ENCODE results near the gene C11orf58.

Gene C11orf58

DNA sequence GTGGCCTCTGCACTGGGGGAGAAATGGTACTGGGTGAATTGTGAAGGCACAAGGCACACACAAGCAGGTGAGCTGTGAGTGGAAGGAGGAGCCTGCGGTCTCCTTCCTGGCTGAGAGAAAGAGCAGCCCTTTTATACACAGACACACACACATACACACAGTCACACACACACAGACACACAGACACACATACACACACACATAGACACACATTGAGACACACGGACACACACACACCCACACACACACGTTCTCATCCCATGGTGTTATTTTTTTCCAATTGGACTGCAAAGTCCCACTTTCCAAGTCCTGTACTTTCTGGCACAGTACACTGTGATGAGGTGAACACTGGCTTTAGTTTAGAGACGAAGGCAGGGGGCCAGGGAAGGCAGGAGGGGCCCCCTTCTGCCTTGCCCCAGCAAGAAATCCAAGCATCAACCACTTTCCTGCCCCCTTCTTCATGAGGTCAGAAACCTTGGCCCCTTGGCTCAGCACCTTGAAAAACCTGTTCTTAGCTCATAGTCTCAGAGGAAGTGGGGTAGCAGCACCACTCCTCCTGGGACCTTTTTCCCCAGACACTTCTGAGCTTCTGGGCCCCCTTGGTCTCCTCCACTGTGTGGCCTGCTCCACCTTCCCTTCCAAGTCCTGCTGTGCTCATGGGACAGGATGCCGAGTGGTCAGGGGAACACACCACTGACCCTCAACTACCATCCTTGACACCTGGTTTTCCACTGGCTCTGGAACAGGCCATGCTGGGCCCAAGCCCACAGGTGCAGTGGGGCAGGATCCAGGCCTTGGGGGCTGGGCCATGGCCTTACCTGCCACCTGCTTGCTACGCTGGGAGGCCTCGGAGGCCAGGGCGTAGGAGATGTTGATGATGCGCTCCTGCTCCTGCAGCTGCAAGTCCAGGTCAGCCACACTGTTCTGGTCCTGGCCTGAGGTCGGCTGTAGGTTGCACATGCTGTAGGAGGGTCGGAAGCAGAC lies 43.8 kb downstream of the C11orf58 start:
- H2AFZ ChIP-seq, result no peak overlapping the region
- no peaks in the 10 kb centered on the region for H3K36me3 ChIP-seq (ENCODE audit: control insufficient read depth, insufficient read depth, low read length)
- no peaks in the 10 kb centered on the region for H3K9me3 ChIP-seq (ENCODE audit: control insufficient read depth, low read length)
- no peaks in the 10 kb centered on the region for H3K27me3 ChIP-seq (ENCODE audit: control insufficient read depth, insufficient read depth, low read length)
- H3K9ac ChIP-seq, result no peak overlapping the region
- H3K79me2 ChIP-seq, result no peaks in the 10 kb centered on the region
- H3K4me1 ChIP-seq, result no peaks in the 10 kb centered on the region
- no peak overlapping the region for H3K4me3 ChIP-seq (ENCODE audit: low read depth, low read length)
- TF ChIP-seq, protein P1, sequence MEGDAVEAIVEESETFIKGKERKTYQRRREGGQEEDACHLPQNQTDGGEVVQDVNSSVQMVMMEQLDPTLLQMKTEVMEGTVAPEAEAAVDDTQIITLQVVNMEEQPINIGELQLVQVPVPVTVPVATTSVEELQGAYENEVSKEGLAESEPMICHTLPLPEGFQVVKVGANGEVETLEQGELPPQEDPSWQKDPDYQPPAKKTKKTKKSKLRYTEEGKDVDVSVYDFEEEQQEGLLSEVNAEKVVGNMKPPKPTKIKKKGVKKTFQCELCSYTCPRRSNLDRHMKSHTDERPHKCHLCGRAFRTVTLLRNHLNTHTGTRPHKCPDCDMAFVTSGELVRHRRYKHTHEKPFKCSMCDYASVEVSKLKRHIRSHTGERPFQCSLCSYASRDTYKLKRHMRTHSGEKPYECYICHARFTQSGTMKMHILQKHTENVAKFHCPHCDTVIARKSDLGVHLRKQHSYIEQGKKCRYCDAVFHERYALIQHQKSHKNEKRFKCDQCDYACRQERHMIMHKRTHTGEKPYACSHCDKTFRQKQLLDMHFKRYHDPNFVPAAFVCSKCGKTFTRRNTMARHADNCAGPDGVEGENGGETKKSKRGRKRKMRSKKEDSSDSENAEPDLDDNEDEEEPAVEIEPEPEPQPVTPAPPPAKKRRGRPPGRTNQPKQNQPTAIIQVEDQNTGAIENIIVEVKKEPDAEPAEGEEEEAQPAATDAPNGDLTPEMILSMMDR (IDR thresholded peaks at IDR 0.05), result no peak
- H3K4me2 ChIP-seq (ENCODE audit: low read length), result no peak overlapping the region
- no peak overlapping the region for H3K27ac ChIP-seq

DNA sequence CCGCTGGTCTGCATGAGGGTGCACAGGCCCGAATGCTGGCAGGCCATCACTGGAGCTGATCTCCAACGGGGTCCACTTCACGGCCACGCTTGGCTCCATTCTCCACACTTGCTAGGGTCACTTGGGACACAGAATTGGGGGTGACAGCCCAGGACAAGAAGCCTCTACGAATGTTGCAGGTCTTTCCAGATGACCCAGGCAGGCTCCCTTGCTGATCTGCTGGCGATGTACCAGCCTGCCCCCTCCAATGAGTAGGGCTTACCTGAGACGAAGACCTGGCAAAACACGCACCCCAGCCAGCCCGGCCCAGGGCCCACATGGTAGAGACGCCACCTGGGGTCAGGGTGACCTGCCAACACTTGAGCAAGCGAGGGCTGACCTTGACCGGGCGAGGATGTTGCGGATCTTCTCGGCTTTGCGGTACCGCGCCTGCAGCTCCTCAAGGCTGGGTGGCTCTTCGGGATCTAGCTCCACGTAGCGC lies 44.9 kb downstream of the C11orf58 start:
- no peaks in the 10 kb centered on the region for H3K79me2 ChIP-seq
- no peak overlapping the region for H3K27ac ChIP-seq
- H3K4me2 ChIP-seq (ENCODE audit: low read length), result no peak overlapping the region
- no peaks in the 10 kb centered on the region for H3K27me3 ChIP-seq (ENCODE audit: control insufficient read depth, insufficient read depth, low read length)
- H3K9ac ChIP-seq, result no peak overlapping the region
- TF ChIP-seq, protein P1 (IDR thresholded peaks at IDR 0.05), result no peak
- H3K9me3 ChIP-seq (ENCODE audit: control insufficient read depth, low read length), result no peaks in the 10 kb centered on the region
- H3K4me3 ChIP-seq (ENCODE audit: low read depth, low read length), result no peak overlapping the region
- H2AFZ ChIP-seq, result no peak overlapping the region
- H3K36me3 ChIP-seq (ENCODE audit: control insufficient read depth, insufficient read depth, low read length), result no peaks in the 10 kb centered on the region
- H3K4me1 ChIP-seq, result no peaks in the 10 kb centered on the region

DNA sequence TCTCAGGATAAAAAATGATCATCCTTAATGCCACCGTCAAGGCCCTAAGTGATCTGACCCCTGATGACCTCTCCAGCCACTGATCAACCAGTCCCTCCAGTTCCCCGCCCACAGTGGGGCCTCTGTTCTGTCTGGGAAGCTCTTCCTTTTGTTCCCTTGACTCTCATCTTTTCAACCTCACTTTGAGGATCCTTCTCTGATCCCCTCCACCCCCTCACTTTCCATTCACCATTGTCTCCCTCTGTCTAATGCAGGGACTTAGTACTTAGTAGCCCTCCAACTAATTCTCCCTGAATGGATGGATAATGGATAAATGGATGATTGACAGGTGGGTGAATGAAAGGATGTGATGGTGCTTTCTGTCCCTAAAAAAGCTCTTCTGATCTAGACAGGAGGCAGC lies 45.6 kb downstream of the C11orf58 start:
- Histone ChIP-seq H3K9me3 (ENCODE audit: control insufficient read depth, low read length) (no peaks in the 10 kb centered on the region), H3K36me3 (ENCODE audit: control insufficient read depth, insufficient read depth, low read length) (no peaks in the 10 kb centered on the region), H3K4me3 (ENCODE audit: low read depth, low read length) (no peak overlapping the region), H3K4me1 (no peaks in the 10 kb centered on the region), H2AFZ (no peak overlapping the region), H3K9ac (no peak overlapping the region), H3K27me3 (ENCODE audit: control insufficient read depth, insufficient read depth, low read length) (no peaks in the 10 kb centered on the region), H3K79me2 (no peaks in the 10 kb centered on the region), H3K27ac (no peak overlapping the region), H3K4me2 (ENCODE audit: low read length) (no peak overlapping the region)
- TF ChIP-seq, protein P1 (IDR thresholded peaks at IDR 0.05), result no peak

DNA sequence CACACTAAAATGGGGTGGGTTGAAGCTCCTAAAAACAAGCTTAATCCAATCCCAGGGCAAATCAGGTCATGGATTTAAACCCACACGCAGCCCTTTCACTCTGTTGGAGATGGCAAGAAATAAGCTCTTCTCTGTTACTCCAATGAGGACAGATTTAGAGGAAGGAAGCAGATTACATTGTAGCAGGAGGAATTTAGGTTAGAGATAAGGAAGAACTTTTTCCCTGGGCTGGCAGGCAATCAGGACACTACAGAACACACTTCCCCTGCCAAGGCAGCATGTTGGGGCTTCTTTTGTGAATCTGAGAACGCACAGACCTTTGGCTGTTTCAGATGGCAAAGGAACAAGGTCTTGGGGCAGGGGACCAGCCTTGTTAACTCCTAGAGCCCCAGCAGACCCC lies 46.2 kb downstream of the C11orf58 start:
- H3K27ac ChIP-seq, result no peak overlapping the region
- no peak overlapping the region for H3K4me3 ChIP-seq (ENCODE audit: low read depth, low read length)
- no peaks in the 10 kb centered on the region for H3K36me3 ChIP-seq (ENCODE audit: control insufficient read depth, insufficient read depth, low read length)
- H3K4me1 ChIP-seq, result no peaks in the 10 kb centered on the region
- no peak overlapping the region for H2AFZ ChIP-seq
- TF ChIP-seq, protein P1 (IDR thresholded peaks at IDR 0.05), result no peak
- no peaks in the 10 kb centered on the region for H3K79me2 ChIP-seq
- H3K27me3 ChIP-seq (ENCODE audit: control insufficient read depth, insufficient read depth, low read length), result no peaks in the 10 kb centered on the region
- H3K9ac ChIP-seq, result no peak overlapping the region
- no peaks in the 10 kb centered on the region for H3K9me3 ChIP-seq (ENCODE audit: control insufficient read depth, low read length)
- H3K4me2 ChIP-seq (ENCODE audit: low read length), result no peak overlapping the region
